Ovary (tissue), 9 donors: ENCODE data around the gene ANAPC15. TPM values are rescaled to one million over a fixed set of nuclear protein-coding genes. Genes with fewer than 3 reads are reported as not detected.

Source experiments
- DNase-seq, 5 donors: peaks; one replicate each; pipeline ENCODE4 v3.0.0-alpha.2; 2019 to 2020
- H3K27ac ChIP-seq, 2 donors: fragments of 200-600 bp; one replicate each; pipeline versions ENCODE4 v1.5.1 to v1.8.0; 2019 to 2022
- H3K27me3 ChIP-seq: fragments of 200-600 bp; one replicate; pipeline ENCODE4 v1.8.0; 2022
- H3K36me3 ChIP-seq: fragments of 200-600 bp; sonication (generic); one replicate; pipeline ENCODE4 v1.5.1; 2019
- H3K4me1 ChIP-seq: one replicate; pipeline ENCODE4 v1.8.1; 2013; ENCODE audit warnings: mild to moderate bottlenecking, moderate library complexity; ENCODE audit not compliant: insufficient read depth
- H3K4me3 ChIP-seq: fragments of 200-600 bp; sonication (generic); one replicate; pipeline ENCODE4 v1.5.1; 2017
- H3K9me3 ChIP-seq, 2 donors: fragments of 200-600 bp in 1 of 2; sonication (generic) in 1 of 2; one replicate each; pipeline versions ENCODE4 v1.5.1 to v1.8.1; 2013 to 2019; ENCODE audit warnings: mild to moderate bottlenecking in 1 of 2, moderate library complexity in 1 of 2
- EP300 ChIP-seq: sonication (generic); formaldehyde crosslinking; IDR thresholded peaks from one replicate; pipeline ENCODE4 v1.6.1; 2017; ENCODE audit warnings: antibody characterized with exemption
- POLR2A ChIP-seq: fragments of 450-650 bp; IDR thresholded peaks from one replicate; pipeline ENCODE4 v1.6.1; 2017; ENCODE audit warnings: antibody characterized with exemption, mild to moderate bottlenecking, moderate library complexity
- WGBS, 3 donors: extraction: QIAGEN DNeasy Blood & Tissue Kit in 1 of 3; methylation state at CpG; one replicate each; pipeline versions ENCODE4 v1.1.5 to v1.1.7; 2013 to 2017; 5-methylcytosine and 5-hydroxymethylcytosine counted together
- intact Hi-C, 4 donors: fragments of 100-400 bp; cut with DNase I; formaldehyde crosslinking; loops; one replicate each; pipeline versions ENCODE4 v1.11.0 to v1.15.1; 2022 to 2023
- polyA plus RNA-seq, 2 donors: library from polyadenylated mRNA; stranded (reverse); fragments of 200-250 nt in 1 of 2; fragments of 350-450 nt in 1 of 2; fragmentation: Illumina TruSeq in 1 of 2; extraction: RNeasy Lipid Tissue Mini Kit (QIAGEN cat#74804) in 1 of 2; gene quantifications; one replicate each; pipeline ENCODE4 v1.2.3, GENCODE V29; 2013 to 2014
- total RNA-seq, 7 donors: library from RNA; depleted of rRNA in 2 of 7; stranded (reverse); fragments of >200 nt in 2 of 7; fragmentation: NEBNext Ultra II Directional in 3 of 7; extraction: Animal tissue kit (Norgen Biotek cat#: 25700) in 3 of 7; gene quantifications; one replicate each; pipeline versions ENCODE4 v1.1.0 to v1.2.4, GENCODE V29; 2016 to 2023
- TF ChIP-seq, protein P1 (sequence below), 3 donors: fragments of 450-650 bp in 2 of 3; fragments of 200-600 bp in 1 of 3; IDR thresholded peaks; one replicate each; pipeline versions ENCODE4 v1.5.1 to v1.8.0; 2016 to 2022; ENCODE audit warnings: antibody characterized with exemption in 3 of 3, mild to moderate bottlenecking in 1 of 3
- donor health status: DM: no; HTN: no; CAD: no; lungs with moderate emphysema.
- donor health status: DM: no; HTN: no; CAD: no.
- donor health status: Bipolar disorder and iron deficiency.
- donor health status: DM: yes; HTN: yes; CAD: no.
- donor health status: DM: no; HTN: no; CAD: no.
- donor health status: DM: yes; HTN: yes; CAD: no.

The ANAPC15 gene
- total and polyA plus RNA-seq, 9 donors: 11.1 to 44.4 (median 23.9) TPM

DNA sequence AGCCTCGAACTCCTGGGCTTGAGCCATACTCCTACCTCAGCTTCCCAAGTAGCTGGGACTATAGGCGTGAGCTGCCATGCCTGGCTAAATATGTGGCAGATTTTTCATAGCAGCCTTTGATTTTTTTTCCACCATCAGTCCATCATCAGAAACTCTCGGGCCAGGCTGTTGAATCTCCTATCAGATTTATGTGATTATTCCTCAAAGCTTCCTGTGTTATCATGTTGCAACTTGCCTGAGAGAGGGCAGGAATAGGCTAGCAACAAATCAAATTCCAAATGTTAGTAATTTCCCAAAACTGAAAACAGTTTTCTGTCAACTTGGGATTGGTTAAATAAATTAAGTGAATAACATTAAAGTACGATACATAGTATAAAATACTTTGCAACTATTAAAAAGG lies 28.4 kb downstream of the ANAPC15 start:
- intact Hi-C loops: no loop called here
- H3K36me3 ChIP-seq: no peaks in the 10 kb centered on the region
- no peaks in the 10 kb centered on the region for H3K4me1 ChIP-seq
- H3K27ac ChIP-seq: no peak overlapping the region
- H3K9me3 ChIP-seq: no peaks in the 10 kb centered on the region
- DNase-seq: no peak
- no peaks in the 10 kb centered on the region for H3K27me3 ChIP-seq
- 80 to 88% (median 84%) methylated on average over 4 of the region's 4 CpGs for WGBS, 3 donors
- no peak overlapping the region for H3K4me3 ChIP-seq
- TF ChIP-seq EP300: no peak
- TF ChIP-seq, protein P1, sequence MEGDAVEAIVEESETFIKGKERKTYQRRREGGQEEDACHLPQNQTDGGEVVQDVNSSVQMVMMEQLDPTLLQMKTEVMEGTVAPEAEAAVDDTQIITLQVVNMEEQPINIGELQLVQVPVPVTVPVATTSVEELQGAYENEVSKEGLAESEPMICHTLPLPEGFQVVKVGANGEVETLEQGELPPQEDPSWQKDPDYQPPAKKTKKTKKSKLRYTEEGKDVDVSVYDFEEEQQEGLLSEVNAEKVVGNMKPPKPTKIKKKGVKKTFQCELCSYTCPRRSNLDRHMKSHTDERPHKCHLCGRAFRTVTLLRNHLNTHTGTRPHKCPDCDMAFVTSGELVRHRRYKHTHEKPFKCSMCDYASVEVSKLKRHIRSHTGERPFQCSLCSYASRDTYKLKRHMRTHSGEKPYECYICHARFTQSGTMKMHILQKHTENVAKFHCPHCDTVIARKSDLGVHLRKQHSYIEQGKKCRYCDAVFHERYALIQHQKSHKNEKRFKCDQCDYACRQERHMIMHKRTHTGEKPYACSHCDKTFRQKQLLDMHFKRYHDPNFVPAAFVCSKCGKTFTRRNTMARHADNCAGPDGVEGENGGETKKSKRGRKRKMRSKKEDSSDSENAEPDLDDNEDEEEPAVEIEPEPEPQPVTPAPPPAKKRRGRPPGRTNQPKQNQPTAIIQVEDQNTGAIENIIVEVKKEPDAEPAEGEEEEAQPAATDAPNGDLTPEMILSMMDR (IDR thresholded peaks at IDR 0.05): no peak
- TF ChIP-seq POLR2A: no peak

DNA sequence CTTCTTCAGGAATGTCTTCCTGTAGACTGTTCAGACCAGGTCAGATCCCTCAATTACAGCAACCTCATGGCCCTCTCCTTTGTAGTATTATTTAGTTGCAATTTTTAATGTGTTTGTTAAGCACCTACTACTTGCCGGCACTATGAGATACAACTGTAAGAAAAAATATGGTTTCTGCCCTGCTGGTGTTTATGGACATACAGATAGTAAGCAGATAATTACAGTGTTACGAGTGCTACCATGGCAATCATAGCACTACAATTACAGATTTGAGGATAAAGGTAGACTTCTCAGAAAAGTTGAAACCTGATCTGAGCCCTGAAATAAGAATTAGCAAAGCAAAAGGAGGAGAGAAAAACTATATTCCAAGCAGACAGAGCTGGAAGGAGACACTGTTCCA lies 29.1 kb downstream of the ANAPC15 start:
- Histone ChIP-seq H3K4me3 (no peak overlapping the region), H3K27ac (no peak overlapping the region), H3K36me3 (no peaks in the 10 kb centered on the region), H3K4me1 (no peaks in the 10 kb centered on the region), H3K27me3 (no peaks in the 10 kb centered on the region), H3K9me3 (no peaks in the 10 kb centered on the region)
- TF ChIP-seq POLR2A (no peak), EP300 (no peak)
- TF ChIP-seq, protein P1 (IDR thresholded peaks at IDR 0.05): no peak
- DNase-seq: no peak
- 77 to 87% (median 86%) methylated on average over 2 of the region's 2 CpGs for WGBS, 3 donors
- intact Hi-C loops: no loop called here

DNA sequence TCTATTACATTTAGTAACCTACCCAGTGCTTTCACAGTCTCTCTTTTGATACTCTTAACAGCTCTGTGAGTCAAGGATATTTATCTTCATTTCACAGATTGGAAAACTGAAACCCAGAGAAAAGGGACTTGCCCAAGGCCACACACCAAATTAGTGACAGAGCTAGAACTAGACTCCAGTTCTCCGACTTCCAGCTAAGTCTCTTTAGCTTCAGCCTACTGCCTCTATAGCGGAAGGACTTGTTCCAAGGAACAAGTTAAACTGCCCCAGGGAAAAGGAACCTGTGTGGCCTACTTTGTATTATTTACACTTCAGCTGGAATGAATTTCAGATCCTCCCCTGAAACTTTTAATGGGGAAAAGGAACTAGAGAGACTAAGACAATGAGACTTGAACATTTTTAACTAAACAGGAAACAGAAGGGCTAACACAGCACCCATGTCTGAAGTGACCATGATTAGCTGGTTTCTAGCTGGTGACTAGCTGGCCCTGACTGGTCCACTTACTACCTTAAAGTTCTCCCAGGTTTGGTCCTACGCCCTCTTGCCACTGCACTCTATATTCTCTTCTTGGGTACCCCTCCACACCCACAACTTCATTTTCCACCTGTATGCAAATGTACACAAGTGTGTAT lies 30.6 kb downstream of the ANAPC15 start:
- no peak for DNase-seq
- H3K36me3 ChIP-seq: no peaks in the 10 kb centered on the region
- no peak overlapping the region for H3K27ac ChIP-seq
- no peaks in the 10 kb centered on the region for H3K9me3 ChIP-seq
- TF ChIP-seq POLR2A (no peak), EP300 (no peak)
- TF ChIP-seq, protein P1 (IDR thresholded peaks at IDR 0.05): no peak
- WGBS, 3 donors: 93 to 97% (median 95%) methylated on average over 3 of the region's 3 CpGs
- intact Hi-C loops: loop anchor here in 1 of 4 donors (2.0 kb wide), 1 partner anchor 43 kb away; no protein-coding TSS in a partner anchor
- no peaks in the 10 kb centered on the region for H3K27me3 ChIP-seq
- H3K4me1 ChIP-seq: no peaks in the 10 kb centered on the region
- H3K4me3 ChIP-seq: no peak overlapping the region

DNA sequence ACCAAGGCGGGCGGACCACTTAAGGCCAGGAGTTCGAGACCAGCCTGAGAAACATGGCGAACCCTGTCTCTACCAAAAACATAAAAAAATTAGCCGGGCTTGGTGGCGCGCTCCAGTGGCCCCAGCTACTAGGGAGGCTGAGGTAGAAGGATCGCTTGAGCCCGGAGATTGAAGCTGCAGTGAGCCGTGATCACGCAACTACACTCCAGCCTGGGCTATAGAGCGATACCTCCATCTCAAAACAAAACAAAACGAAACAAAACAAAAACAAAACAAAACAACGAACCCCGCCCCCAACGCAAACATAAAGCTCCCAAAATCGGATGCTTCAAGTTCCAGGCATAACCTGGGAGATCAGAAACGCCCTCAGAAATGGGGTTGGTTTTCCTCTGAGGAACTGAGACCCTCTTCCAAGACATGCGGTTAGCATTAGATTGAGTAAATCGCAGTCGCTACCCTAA lies 31.3 kb downstream of the ANAPC15 start:
- intact Hi-C loops: loop anchor here in 1 of 4 donors (2.0 kb wide), 1 partner anchor 42 kb away; no protein-coding TSS in a partner anchor
- TF ChIP-seq EP300: no peak
- TF ChIP-seq, protein P1 (IDR thresholded peaks at IDR 0.05): no peak
- no peak for TF ChIP-seq POLR2A

More for the DNA sequence above, 31.3 kb downstream of the ANAPC15 start:
- Histone ChIP-seq H3K4me1 (no peaks in the 10 kb centered on the region), H3K9me3 (no peaks in the 10 kb centered on the region), H3K36me3 (no peaks in the 10 kb centered on the region), H3K27ac (peak overlapping the region; percentile 36 to 61), H3K27me3 (no peaks in the 10 kb centered on the region), H3K4me3 (peak overlapping the region; percentile 51)
- DNase-seq: no peak
- 49 to 66% (median 64%) methylated on average over 21 of the region's 21 CpGs for WGBS, 3 donors
